Sigmoid colon (tissue), 7 donors: ENCODE results near the gene NHP2. TPM values are rescaled to one million over a fixed set of nuclear protein-coding genes. Genes with fewer than 3 reads are reported as not detected.

Experiments used
- DNase-seq: peaks from one replicate; pipeline ENCODE4 v3.0.0-alpha.2; 2019
- H3K27ac ChIP-seq, 4 donors: fragments of 200-600 bp; sonication (generic); one replicate each; pipeline ENCODE4 v1.5.1; 2016 to 2019; ENCODE audit warnings: mild to moderate bottlenecking in 1 of 4
- H3K27me3 ChIP-seq, 3 donors: fragments of 200-600 bp; sonication (generic); one replicate each; pipeline ENCODE4 v1.5.1; 2019; ENCODE audit warnings: mild to moderate bottlenecking in 1 of 3
- H3K36me3 ChIP-seq, 4 donors: fragments of 200-600 bp; sonication (generic); one replicate each; pipeline ENCODE4 v1.5.1; 2016 to 2019
- H3K4me1 ChIP-seq, 4 donors: fragments of 200-600 bp; sonication (generic); one replicate each; pipeline ENCODE4 v1.5.1; 2017 to 2019
- H3K4me3 ChIP-seq, 4 donors: fragments of 200-600 bp; sonication (generic); one replicate each; pipeline ENCODE4 v1.5.1; 2017 to 2019; ENCODE audit warnings: mild to moderate bottlenecking in 2 of 4, moderate library complexity in 1 of 4
- H3K9me3 ChIP-seq, 4 donors: fragments of 200-600 bp in 3 of 4; sonication (generic) in 3 of 4; one replicate each; pipeline versions ENCODE4 v1.5.1 to v1.6.1; 2013 to 2019
- CTCF ChIP-seq, 4 experiments: fragments of 450-650 bp in 3 of 4; fragments of 200-600 bp in 1 of 4; IDR thresholded peaks; one replicate each; pipeline ENCODE4 v1.5.1; 2016 to 2019; ENCODE audit warnings: antibody characterized with exemption in 4 of 4, mild to moderate bottlenecking in 3 of 4, moderate library complexity in 2 of 4
- EP300 ChIP-seq, 4 donors: sonication (generic); formaldehyde crosslinking; IDR thresholded peaks; one replicate each; pipeline ENCODE4 v1.6.1; 2017; ENCODE audit warnings: antibody characterized with exemption in 4 of 4
- POLR2A ChIP-seq, 2 donors: fragments of 450-650 bp; IDR thresholded peaks; one replicate each; pipeline ENCODE4 v1.6.1; 2016; ENCODE audit warnings: antibody characterized with exemption in 2 of 2, mild to moderate bottlenecking in 2 of 2, moderate library complexity in 2 of 2
- POLR2AphosphoS5 ChIP-seq, 4 donors: sonication (generic); formaldehyde crosslinking; IDR thresholded peaks; one replicate each; pipeline ENCODE4 v1.6.1; 2017; ENCODE audit warnings: antibody characterized with exemption in 4 of 4
- WGBS, 2 donors: extraction: QIAGEN DNeasy Blood & Tissue Kit; methylation state at CpG; one replicate each; pipeline ENCODE4 v1.1.7; 2013; 5-methylcytosine and 5-hydroxymethylcytosine counted together
- intact Hi-C: fragments of 100-400 bp; cut with DNase I; formaldehyde crosslinking; loops from one replicate; pipeline ENCODE4 v1.15.1; 2023
- polyA plus RNA-seq, 3 donors: library from polyadenylated mRNA; stranded (reverse); fragments of 200-250 nt; gene quantifications; one replicate each; pipeline ENCODE4 v1.2.3, GENCODE V29; 2013
- total RNA-seq, 4 donors: library from RNA; depleted of rRNA; stranded (reverse); fragments of >200 nt; gene quantifications; one replicate each; pipeline ENCODE4 v1.1.0, GENCODE V29; 2016
- donor health status: healthy with polysubstance abuse.
- donor health status: Bipolar disorder and iron deficiency.
- donor health status: healthy.

The NHP2 gene
- total and polyA plus RNA-seq, 7 donors, result 77.8 to 231 (median 165) TPM

GRCh38 chr5:178107756-178108310 is 45.9 kb downstream of the NHP2 start:
- DNase-seq, result no peak
- no peaks in the 10 kb centered on the region for H3K4me1 ChIP-seq
- no peak overlapping the region for H3K4me3 ChIP-seq
- no peak overlapping the region for H3K27ac ChIP-seq
- H3K27me3 ChIP-seq, result peaks cover 0 to 29% (median 7%) of the 10 kb centered on the region in 3 donors
- 60 to 77% methylated on average over 5 of the region's 5 CpGs for WGBS, 2 donors
- intact Hi-C loops, result no loop called here
- no peaks in the 10 kb centered on the region for H3K9me3 ChIP-seq
- TF ChIP-seq CTCF (IDR thresholded peaks at IDR 0.05) (no peak), POLR2A (IDR thresholded peaks at IDR 0.05) (no peak), POLR2AphosphoS5 (IDR thresholded peaks at IDR 0.05) (no peak), EP300 (IDR thresholded peaks at IDR 0.05) (no peak)
- H3K36me3 ChIP-seq, result no peaks in the 10 kb centered on the region

- Histone ChIP-seq H3K36me3 (no peaks in the 10 kb centered on the region), H3K9me3 (no peaks in the 10 kb centered on the region), H3K4me1 (no peaks in the 10 kb centered on the region), H3K27me3 (peaks cover 0 to 22% (median 0%) of the 10 kb centered on the region in 3 donors), H3K27ac (no peak overlapping the region), H3K4me3 (no peak overlapping the region)
- intact Hi-C loops, result no loop called here
- TF ChIP-seq POLR2A (IDR thresholded peaks at IDR 0.05), result no peak
- no peak for TF ChIP-seq CTCF (IDR thresholded peaks at IDR 0.05)
- no peak for TF ChIP-seq EP300 (IDR thresholded peaks at IDR 0.05)
- TF ChIP-seq POLR2AphosphoS5 (IDR thresholded peaks at IDR 0.05), result no peak
- 78 to 83% methylated on average over 13 of the region's 13 CpGs for WGBS, 2 donors
- no peak for DNase-seq
Observed at GRCh38 chr5:178106556-178107239, 47.0 kb downstream of the NHP2 start.

GRCh38 chr5:178106086-178106485 is 47.6 kb downstream of the NHP2 start:
- Histone ChIP-seq H3K9me3 (no peaks in the 10 kb centered on the region), H3K4me3 (no peak overlapping the region), H3K36me3 (no peaks in the 10 kb centered on the region), H3K27ac (no peak overlapping the region), H3K4me1 (no peaks in the 10 kb centered on the region), H3K27me3 (peaks cover 0 to 18% (median 0%) of the 10 kb centered on the region in 3 donors)
- DNase-seq, result no peak
- 70 to 71% methylated on average over 4 of the region's 4 CpGs for WGBS, 2 donors
- TF ChIP-seq POLR2A (IDR thresholded peaks at IDR 0.05) (no peak), CTCF (IDR thresholded peaks at IDR 0.05) (no peak), EP300 (IDR thresholded peaks at IDR 0.05) (no peak), POLR2AphosphoS5 (IDR thresholded peaks at IDR 0.05) (no peak)
- intact Hi-C loops, result no loop called here

- H3K9me3 ChIP-seq, result no peaks in the 10 kb centered on the region
- 8 to 31% methylated on average over 5 of the region's 5 CpGs for WGBS, 2 donors
- H3K27me3 ChIP-seq, result peaks cover 0 to 7% (median 0%) of the 10 kb centered on the region in 3 donors
- no peaks in the 10 kb centered on the region for H3K4me1 ChIP-seq
- H3K4me3 ChIP-seq, result no peak overlapping the region
- no peak for TF ChIP-seq POLR2AphosphoS5 (IDR thresholded peaks at IDR 0.05)
- TF ChIP-seq POLR2A (IDR thresholded peaks at IDR 0.05), result no peak
- TF ChIP-seq EP300 (IDR thresholded peaks at IDR 0.05), result no peak
- no peak for TF ChIP-seq CTCF (IDR thresholded peaks at IDR 0.05)
- intact Hi-C loops, result no loop called here
- no peak for DNase-seq
- no peak overlapping the region for H3K27ac ChIP-seq
- no peaks in the 10 kb centered on the region for H3K36me3 ChIP-seq
Observed at GRCh38 chr5:178104492-178104891, 49.2 kb downstream of the NHP2 start.
